ENCODE data around the gene DCN.

Gene DCN

GRCh38 chr12:91178781-91179180 is 3.8 kb downstream of the DCN start:
- Mint-ChIP-seq H3K4me1 (ENCODE audit: low read depth) (no peaks in the 10 kb centered on the region), H3K9me3 (no peaks in the 10 kb centered on the region), H3K36me3 (ENCODE audit: low read depth) (no peaks in the 10 kb centered on the region), H3K27me3 (no peaks in the 10 kb centered on the region), H3K27ac (no peak overlapping the region), H3K4me3 (no peak overlapping the region)
- intact Hi-C loops (cut with micrococcal nuclease) = no loop called here

- H3K4me3 Mint-ChIP-seq = no peak overlapping the region
- no peaks in the 10 kb centered on the region for H3K9me3 Mint-ChIP-seq
- H3K27me3 Mint-ChIP-seq = no peaks in the 10 kb centered on the region
- H3K36me3 Mint-ChIP-seq (ENCODE audit: low read depth) = no peaks in the 10 kb centered on the region
- intact Hi-C loops (cut with micrococcal nuclease) = no loop called here
- H3K27ac Mint-ChIP-seq = no peak overlapping the region
- H3K4me1 Mint-ChIP-seq (ENCODE audit: low read depth) = no peaks in the 10 kb centered on the region
Observed at GRCh38 chr12:91178139-91178561, 4.5 kb downstream of the DCN start.

GRCh38 chr12:91177381-91177780 is 5.2 kb downstream of the DCN start:
- Mint-ChIP-seq H3K9me3 (no peaks in the 10 kb centered on the region), H3K27ac (no peak overlapping the region), H3K36me3 (ENCODE audit: low read depth) (no peaks in the 10 kb centered on the region), H3K4me1 (ENCODE audit: low read depth) (no peaks in the 10 kb centered on the region), H3K4me3 (no peak overlapping the region), H3K27me3 (no peaks in the 10 kb centered on the region)
- intact Hi-C loops (cut with micrococcal nuclease) = no loop called here

GRCh38 chr12:91176915-91177314 is 5.7 kb downstream of the DCN start:
- Mint-ChIP-seq H3K4me3 (no peak overlapping the region), H3K36me3 (ENCODE audit: low read depth) (no peaks in the 10 kb centered on the region), H3K4me1 (ENCODE audit: low read depth) (no peaks in the 10 kb centered on the region), H3K27me3 (no peaks in the 10 kb centered on the region), H3K27ac (no peak overlapping the region), H3K9me3 (no peaks in the 10 kb centered on the region)
- intact Hi-C loops (cut with micrococcal nuclease) = no loop called here

- intact Hi-C loops (cut with micrococcal nuclease) = no loop called here
- H3K9me3 Mint-ChIP-seq = no peaks in the 10 kb centered on the region
Observed at GRCh38 chr12:91176358-91176757, 6.3 kb downstream of the DCN start.

GRCh38 chr12:91173124-91173523 is 9.5 kb downstream of the DCN start:
- no peaks in the 10 kb centered on the region for H3K36me3 Mint-ChIP-seq (ENCODE audit: low read depth)
- intact Hi-C loops (cut with micrococcal nuclease) = no loop called here

More at GRCh38 chr12:91176358-91176757, 6.3 kb downstream of the DCN start:
- H3K4me1 Mint-ChIP-seq (ENCODE audit: low read depth) = no peaks in the 10 kb centered on the region
- no peak overlapping the region for H3K27ac Mint-ChIP-seq
- H3K27me3 Mint-ChIP-seq = no peaks in the 10 kb centered on the region
- H3K36me3 Mint-ChIP-seq (ENCODE audit: low read depth) = no peaks in the 10 kb centered on the region
- H3K4me3 Mint-ChIP-seq = no peak overlapping the region

GRCh38 chr12:91172096-91172495 is 10.5 kb downstream of the DCN start:
- Mint-ChIP-seq H3K27me3 (no peaks in the 10 kb centered on the region), H3K36me3 (ENCODE audit: low read depth) (no peaks in the 10 kb centered on the region), H3K9me3 (no peaks in the 10 kb centered on the region), H3K27ac (no peak overlapping the region), H3K4me3 (no peak overlapping the region), H3K4me1 (ENCODE audit: low read depth) (no peaks in the 10 kb centered on the region)
- intact Hi-C loops (cut with micrococcal nuclease) = no loop called here

More at GRCh38 chr12:91173124-91173523, 9.5 kb downstream of the DCN start:
- Mint-ChIP-seq H3K4me1 (ENCODE audit: low read depth) (no peaks in the 10 kb centered on the region), H3K4me3 (no peak overlapping the region), H3K27ac (no peak overlapping the region), H3K9me3 (no peaks in the 10 kb centered on the region), H3K27me3 (no peaks in the 10 kb centered on the region)

GRCh38 chr12:91171476-91171875 is 11.1 kb downstream of the DCN start:
- Mint-ChIP-seq H3K36me3 (ENCODE audit: low read depth) (no peaks in the 10 kb centered on the region), H3K4me3 (no peak overlapping the region), H3K27ac (no peak overlapping the region), H3K27me3 (no peaks in the 10 kb centered on the region), H3K4me1 (ENCODE audit: low read depth) (no peaks in the 10 kb centered on the region), H3K9me3 (no peaks in the 10 kb centered on the region)
- intact Hi-C loops (cut with micrococcal nuclease) = no loop called here

- no peaks in the 10 kb centered on the region for H3K27me3 Mint-ChIP-seq
- no peak overlapping the region for H3K27ac Mint-ChIP-seq
- no peak overlapping the region for H3K4me3 Mint-ChIP-seq
- no peaks in the 10 kb centered on the region for H3K9me3 Mint-ChIP-seq
- H3K36me3 Mint-ChIP-seq (ENCODE audit: low read depth) = no peaks in the 10 kb centered on the region
- no peaks in the 10 kb centered on the region for H3K4me1 Mint-ChIP-seq (ENCODE audit: low read depth)
- intact Hi-C loops (cut with micrococcal nuclease) = no loop called here
Observed at GRCh38 chr12:91163116-91163515, 19.5 kb downstream of the DCN start.

- Mint-ChIP-seq H3K4me3 (no peak overlapping the region), H3K4me1 (ENCODE audit: low read depth) (no peaks in the 10 kb centered on the region), H3K36me3 (ENCODE audit: low read depth) (no peaks in the 10 kb centered on the region), H3K27ac (no peak overlapping the region), H3K9me3 (no peaks in the 10 kb centered on the region), H3K27me3 (no peaks in the 10 kb centered on the region)
- intact Hi-C loops (cut with micrococcal nuclease) = no loop called here
Observed at GRCh38 chr12:91161009-91161408, 21.6 kb downstream of the DCN start.

GRCh38 chr12:91155990-91156389 is 26.6 kb downstream of the DCN start:
- H3K4me3 Mint-ChIP-seq = no peak overlapping the region
- intact Hi-C loops (cut with micrococcal nuclease) = no loop called here
- no peaks in the 10 kb centered on the region for H3K9me3 Mint-ChIP-seq
- H3K27ac Mint-ChIP-seq = no peak overlapping the region
- no peaks in the 10 kb centered on the region for H3K27me3 Mint-ChIP-seq
- no peaks in the 10 kb centered on the region for H3K36me3 Mint-ChIP-seq (ENCODE audit: low read depth)
- H3K4me1 Mint-ChIP-seq (ENCODE audit: low read depth) = no peaks in the 10 kb centered on the region

- no peaks in the 10 kb centered on the region for H3K27me3 Mint-ChIP-seq
- H3K9me3 Mint-ChIP-seq = no peaks in the 10 kb centered on the region
- H3K27ac Mint-ChIP-seq = no peak overlapping the region
- H3K4me1 Mint-ChIP-seq (ENCODE audit: low read depth) = no peaks in the 10 kb centered on the region
- H3K4me3 Mint-ChIP-seq = no peak overlapping the region
- intact Hi-C loops (cut with micrococcal nuclease) = no loop called here
- no peaks in the 10 kb centered on the region for H3K36me3 Mint-ChIP-seq (ENCODE audit: low read depth)
Observed at GRCh38 chr12:91154131-91154530, 28.5 kb downstream of the DCN start.

- H3K27me3 Mint-ChIP-seq = no peaks in the 10 kb centered on the region
- no peaks in the 10 kb centered on the region for H3K4me1 Mint-ChIP-seq (ENCODE audit: low read depth)
- no peak overlapping the region for H3K4me3 Mint-ChIP-seq
- H3K27ac Mint-ChIP-seq = no peak overlapping the region
- peaks cover 8% of the 10 kb centered on the region for H3K9me3 Mint-ChIP-seq
- intact Hi-C loops (cut with micrococcal nuclease) = no loop called here
- H3K36me3 Mint-ChIP-seq (ENCODE audit: low read depth) = no peaks in the 10 kb centered on the region
Observed at GRCh38 chr12:91144053-91144452, 38.6 kb downstream of the DCN start.

- no peak overlapping the region for H3K27ac Mint-ChIP-seq
- no peaks in the 10 kb centered on the region for H3K36me3 Mint-ChIP-seq (ENCODE audit: low read depth)
- intact Hi-C loops (cut with micrococcal nuclease) = no loop called here
- H3K4me3 Mint-ChIP-seq = no peak overlapping the region
- no peaks in the 10 kb centered on the region for H3K27me3 Mint-ChIP-seq
- no peaks in the 10 kb centered on the region for H3K4me1 Mint-ChIP-seq (ENCODE audit: low read depth)
- peaks cover 8% of the 10 kb centered on the region for H3K9me3 Mint-ChIP-seq
Observed at GRCh38 chr12:91143206-91143605, 39.4 kb downstream of the DCN start.

- H3K27me3 Mint-ChIP-seq = no peaks in the 10 kb centered on the region
- no peak overlapping the region for H3K27ac Mint-ChIP-seq
- no peaks in the 10 kb centered on the region for H3K4me1 Mint-ChIP-seq (ENCODE audit: low read depth)
- H3K9me3 Mint-ChIP-seq = peaks cover 8% of the 10 kb centered on the region
- H3K36me3 Mint-ChIP-seq (ENCODE audit: low read depth) = no peaks in the 10 kb centered on the region
- no peak overlapping the region for H3K4me3 Mint-ChIP-seq
- intact Hi-C loops (cut with micrococcal nuclease) = no loop called here
Observed at GRCh38 chr12:91142221-91142631, 40.4 kb downstream of the DCN start.
